SIG-M5 treated with dmso at 0.1 percent for 504 hours (cell line): ENCODE data around the gene ZNF488.

Source experiments
- DNase-seq: peaks from one replicate; lab custom pipeline; 2025; ENCODE audit not compliant: unreplicated experiment; lab: John Stamatoyannopoulos, UW

Gene ZNF488

DNA sequence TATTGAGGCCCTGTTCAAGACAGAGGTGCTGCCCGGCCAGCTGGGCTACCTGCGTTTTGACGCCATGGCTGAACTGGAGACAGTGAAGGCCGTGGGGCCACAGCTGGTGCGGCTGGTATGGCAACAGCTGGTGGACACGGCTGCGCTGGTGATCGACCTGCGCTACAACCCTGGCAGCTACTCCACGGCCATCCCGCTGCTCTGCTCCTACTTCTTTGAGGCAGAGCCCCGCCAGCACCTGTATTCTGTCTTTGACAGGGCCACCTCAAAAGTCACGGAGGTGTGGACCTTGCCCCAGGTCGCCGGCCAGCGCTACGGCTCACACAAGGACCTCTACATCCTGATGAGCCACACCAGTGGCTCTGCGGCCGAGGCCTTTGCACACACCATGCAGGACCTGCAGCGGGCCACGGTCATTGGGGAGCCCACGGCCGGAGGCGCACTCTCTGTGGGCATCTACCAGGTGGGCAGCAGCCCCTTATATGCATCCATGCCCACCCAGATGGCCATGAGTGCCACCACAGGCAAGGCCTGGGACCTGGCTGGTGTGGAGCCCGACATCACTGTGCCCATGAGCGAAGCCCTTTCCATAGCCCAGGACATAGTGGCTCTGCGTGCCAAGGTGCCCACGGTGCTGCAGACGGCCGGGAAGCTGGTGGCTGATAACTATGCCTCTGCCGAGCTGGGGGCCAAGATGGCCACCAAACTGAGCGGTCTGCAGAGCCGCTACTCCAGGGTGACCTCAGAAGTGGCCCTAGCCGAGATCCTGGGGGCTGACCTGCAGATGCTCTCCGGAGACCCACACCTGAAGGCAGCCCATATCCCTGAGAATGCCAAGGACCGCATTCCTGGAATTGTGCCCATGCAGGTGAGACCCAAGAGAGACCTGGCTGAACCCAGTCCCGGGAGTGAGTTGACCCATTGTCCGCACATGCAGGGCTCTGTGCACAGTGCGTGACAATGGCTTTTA lies 33.1 kb downstream of the ZNF488 start:
- no peak for DNase-seq

DNA sequence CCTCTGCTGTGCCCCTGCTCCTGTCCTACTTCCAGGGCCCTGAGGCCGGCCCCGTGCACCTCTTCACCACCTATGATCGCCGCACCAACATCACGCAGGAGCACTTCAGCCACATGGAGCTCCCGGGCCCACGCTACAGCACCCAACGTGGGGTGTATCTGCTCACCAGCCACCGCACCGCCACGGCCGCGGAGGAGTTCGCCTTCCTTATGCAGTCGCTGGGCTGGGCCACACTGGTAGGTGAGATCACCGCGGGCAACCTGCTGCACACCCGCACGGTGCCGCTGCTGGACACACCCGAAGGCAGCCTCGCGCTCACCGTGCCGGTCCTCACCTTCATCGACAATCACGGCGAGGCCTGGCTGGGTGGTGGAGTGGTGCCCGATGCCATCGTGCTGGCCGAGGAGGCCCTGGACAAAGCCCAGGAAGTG lies 34.1 kb downstream of the ZNF488 start:
- no peak for DNase-seq

DNA sequence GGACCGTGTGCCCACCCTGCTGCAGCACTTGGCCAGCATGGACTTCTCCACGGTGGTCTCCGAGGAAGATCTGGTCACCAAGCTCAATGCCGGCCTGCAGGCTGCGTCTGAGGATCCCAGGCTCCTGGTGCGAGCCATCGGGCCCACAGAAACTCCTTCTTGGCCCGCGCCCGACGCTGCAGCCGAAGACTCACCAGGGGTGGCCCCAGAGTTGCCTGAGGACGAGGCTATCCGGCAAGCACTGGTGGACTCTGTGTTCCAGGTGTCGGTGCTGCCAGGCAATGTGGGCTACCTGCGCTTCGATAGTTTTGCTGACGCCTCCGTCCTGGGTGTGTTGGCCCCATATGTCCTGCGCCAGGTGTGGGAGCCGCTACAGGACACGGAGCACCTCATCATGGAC lies 34.6 kb downstream of the ZNF488 start:
- DNase-seq, result no peak

DNA sequence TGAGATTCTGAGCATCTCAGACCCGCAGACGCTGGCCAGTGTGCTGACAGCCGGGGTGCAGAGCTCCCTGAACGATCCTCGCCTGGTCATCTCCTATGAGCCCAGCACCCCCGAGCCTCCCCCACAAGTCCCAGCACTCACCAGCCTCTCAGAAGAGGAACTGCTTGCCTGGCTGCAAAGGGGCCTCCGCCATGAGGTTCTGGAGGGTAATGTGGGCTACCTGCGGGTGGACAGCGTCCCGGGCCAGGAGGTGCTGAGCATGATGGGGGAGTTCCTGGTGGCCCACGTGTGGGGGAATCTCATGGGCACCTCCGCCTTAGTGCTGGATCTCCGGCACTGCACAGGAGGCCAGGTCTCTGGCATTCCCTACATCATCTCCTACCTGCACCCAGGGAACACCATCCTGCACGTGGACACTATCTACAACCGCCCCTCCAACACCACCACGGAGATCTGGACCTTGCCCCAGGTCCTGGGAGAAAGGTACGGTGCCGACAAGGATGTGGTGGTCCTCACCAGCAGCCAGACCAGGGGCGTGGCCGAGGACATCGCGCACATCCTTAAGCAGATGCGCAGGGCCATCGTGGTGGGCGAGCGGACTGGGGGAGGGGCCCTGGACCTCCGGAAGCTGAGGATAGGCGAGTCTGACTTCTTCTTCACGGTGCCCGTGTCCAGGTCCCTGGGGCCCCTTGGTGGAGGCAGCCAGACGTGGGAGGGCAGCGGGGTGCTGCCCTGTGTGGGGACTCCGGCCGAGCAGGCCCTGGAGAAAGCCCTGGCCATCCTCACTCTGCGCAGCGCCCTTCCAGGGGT lies 35.2 kb downstream of the ZNF488 start:
- no peak for DNase-seq

DNA sequence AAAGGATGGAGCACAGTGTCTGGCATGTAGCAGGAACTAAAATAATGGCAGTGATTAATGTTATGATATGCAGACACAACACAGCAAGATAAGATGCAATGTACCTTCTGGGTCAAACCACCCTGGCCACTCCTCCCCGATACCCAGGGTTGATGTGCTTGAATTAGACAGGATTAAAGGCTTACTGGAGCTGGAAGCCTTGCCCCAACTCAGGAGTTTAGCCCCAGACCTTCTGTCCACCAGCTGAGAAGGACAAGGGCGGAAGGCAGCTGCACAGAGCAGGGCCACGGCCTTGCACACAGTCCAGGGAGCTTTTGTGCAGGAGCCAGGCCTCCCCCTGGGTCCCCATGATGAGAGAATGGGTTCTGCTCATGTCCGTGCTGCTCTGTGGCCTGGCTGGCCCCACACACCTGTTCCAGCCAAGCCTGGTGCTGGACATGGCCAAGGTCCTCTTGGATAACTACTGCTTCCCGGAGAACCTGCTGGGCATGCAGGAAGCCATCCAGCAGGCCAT lies 35.9 kb downstream of the ZNF488 start, which contains the start of gene RBP3:
Gene RBP3 (plus strand): TSS at position 226 of the 514 bp plus-strand sequence. CDS start 122 bp downstream, at position 348.
- no peak for DNase-seq

DNA sequence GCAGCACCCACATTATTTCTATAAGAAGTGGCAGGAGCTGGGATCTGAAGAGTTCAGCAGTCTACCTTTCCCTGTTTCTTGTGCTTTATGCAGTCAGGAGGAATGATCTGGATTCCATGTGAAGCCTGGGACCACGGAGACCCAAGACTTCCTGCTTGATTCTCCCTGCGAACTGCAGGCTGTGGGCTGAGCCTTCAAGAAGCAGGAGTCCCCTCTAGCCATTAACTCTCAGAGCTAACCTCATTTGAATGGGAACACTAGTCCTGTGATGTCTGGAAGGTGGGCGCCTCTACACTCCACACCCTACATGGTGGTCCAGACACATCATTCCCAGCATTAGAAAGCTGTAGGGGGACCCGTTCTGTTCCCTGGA lies 36.8 kb downstream of the ZNF488 start:
- DNase-seq, result no peak

DNA sequence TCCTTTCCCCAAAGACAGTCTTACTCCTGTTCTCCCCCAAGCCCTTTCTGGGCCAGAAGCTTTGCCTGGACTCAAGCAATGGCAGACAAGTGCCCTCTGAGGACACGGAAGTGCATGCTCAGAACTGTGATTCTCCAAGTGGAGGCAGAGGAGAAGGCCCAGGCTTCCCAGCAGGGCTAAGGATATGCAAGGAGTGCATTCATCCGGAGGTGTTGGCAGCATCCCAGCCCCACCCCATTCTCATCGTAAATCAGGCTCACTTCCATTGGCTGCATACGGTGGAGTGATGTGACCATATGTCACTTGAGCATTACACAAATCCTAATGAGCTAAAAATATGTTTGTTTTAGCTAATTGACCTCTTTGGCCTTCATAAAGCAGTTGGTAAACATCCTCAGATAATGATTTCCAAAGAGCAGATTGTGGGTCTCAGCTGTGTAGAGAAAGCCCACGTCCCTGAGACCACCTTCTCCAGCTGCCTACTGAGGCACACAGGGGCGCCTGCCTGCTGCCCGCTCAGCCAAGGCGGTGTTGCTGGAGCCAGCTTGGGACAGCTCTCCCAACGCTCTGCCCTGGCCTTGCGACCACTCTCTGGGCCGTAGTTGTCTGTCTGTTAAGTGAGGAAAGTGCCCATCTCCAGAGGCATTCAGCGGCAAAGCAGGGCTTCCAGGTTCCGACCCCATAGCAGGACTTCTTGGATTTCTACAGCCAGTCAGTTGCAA lies 37.4 kb downstream of the ZNF488 start:
- no peak for DNase-seq

DNA sequence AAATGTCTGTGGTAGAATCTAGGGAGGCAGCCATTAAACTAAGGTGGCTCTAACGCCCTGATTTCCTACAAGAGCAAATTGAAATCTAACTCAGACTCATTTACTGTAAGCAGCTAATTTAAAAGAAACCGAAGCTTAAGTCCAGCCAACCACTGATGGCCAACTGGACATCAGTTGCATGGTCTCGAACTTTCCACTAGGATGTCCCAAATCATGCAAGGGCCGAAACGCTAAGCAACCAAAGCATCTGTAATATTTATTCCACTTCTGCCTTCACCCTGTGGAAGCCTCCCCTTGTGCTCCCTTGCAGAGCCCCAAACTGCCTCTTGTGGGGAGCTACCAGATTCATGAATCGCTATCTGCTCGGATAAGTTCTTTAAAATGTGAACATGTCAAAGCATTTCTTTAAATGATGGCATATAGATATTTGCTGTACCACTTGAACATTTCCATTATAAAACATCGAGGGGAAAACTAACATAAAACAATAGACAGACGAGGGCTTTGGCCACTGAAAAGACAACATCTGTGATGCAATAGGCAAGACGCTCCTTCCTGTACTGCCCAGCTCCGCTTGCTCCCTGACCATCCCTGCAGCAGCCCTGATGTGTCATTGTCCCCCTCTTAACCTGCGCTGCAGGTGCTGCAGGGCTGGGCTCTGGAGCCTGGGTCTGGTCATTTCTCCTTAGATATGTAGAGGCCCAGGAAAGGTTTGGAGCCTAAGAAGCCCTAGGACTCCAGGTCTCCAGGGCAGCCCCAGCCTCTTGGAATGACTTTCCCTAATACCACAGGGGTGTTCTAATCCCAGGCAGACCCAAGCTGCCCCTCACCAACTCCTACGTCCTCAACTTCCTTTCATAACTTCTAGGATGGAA lies 38.9 kb downstream of the ZNF488 start:
- DNase-seq, result no peak

DNA sequence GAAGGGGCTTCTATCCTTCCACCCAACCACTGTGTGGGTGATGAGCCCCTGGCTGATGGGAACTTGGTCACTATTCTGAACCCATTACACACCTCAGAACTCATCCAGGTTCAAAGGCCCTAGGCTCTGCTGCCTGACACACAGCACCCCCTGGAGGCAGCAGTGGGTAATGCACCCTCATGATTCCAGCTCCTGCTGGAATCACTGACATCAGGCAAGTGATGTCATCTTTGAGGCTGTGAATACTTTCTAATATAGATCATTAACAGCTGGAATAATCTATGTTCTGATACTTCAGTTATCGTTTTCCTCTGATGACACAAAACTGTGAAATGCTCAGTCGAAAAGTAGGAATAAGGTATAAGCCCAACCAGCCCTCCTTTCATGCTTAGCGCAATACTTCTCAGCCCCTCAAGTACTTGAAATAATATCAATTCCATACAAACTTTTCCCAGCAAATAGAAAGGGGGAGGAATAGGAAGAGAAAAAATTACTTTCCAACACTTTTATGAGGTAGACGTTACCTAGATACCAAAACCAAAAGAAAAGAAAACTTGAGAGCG lies 43.4 kb downstream of the ZNF488 start:
- DNase-seq, result peak; percentile 42

DNA sequence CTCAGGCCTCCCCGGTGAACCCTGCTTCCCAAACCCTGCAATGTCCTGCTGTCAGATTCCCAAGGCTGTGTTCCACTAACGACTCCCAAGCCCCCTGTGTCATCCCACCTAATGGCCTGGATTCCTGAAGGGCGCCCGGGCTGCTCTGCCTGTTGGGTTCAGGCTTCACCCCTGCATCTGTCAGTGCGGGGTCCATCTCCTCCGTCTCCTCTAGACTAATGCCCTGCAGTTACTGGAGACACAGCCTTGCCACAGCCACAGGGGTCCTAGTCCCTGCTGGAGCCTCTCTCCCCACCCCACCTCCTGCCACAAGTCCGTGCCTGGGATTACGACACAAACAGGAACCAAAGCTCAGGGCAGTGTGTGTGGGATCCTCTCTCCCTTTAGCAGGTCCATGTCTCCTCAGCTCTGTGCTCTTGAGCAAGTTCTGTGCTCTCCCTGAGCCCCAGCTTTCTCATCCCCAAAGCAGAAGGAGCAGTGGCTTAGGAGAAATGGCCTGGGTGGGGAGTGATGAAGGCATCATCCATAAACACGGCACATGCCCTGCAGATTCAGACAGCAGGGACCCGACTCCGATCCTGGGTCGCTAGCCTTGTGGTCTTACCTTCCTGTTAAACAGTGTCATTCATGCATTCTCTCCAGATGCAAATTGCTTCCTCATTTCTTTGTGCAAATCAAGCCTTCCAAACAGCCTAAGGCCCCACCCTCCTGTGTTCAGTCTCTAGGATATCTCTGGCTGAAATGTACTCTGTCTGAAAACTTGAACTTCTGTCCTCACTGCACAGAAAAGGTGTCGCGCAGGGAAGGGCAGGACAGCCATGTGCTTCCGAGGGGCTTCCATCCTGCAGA lies 44.1 kb downstream of the ZNF488 start:
- peak; percentile 48 for DNase-seq

DNA sequence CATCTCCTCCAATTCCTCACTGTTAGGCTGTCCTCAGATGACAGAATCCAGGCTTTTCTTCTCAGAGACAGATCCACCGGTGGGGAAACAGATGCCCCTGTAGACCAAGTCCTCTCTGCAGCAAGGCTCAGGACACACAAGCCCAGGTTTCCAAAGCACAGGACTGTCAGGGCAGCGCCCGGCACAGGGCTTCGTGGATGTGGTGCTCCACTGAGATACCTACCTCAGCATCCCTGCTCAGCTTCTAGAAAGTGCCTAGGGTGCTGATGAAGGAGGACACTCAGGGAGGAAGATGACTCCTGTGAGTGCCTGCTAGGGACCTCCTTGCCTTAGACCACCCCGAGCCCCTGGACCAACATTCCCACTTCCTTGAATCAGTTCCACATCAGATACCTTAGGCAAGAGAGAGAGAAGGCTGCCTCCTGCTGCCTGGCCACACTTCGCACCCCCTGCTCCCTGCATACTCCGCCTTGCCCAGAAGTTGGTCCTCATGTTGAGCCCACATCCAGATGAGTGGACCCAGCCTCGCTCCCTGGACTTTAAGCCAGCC lies 44.8 kb downstream of the ZNF488 start:
- no peak for DNase-seq

DNA sequence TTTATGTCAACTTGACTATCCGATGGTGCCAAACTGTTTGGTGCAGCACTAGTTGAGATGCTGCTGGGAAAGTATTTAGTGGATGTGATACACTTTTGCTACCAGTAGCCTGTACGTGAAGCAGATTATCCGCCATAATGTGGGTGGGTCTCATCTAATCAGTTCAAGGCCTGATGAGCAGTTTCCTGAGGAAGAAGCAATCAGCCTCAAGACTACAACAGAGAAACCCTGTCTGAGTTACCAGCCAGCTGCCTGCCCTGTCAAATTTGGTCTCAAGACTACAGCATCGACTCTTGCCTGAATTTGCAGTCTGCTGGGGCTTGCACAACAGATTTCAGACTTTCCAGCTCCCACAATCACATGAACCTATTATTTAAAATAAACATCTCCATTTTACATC lies 46.8 kb downstream of the ZNF488 start:
- no peak for DNase-seq

DNA sequence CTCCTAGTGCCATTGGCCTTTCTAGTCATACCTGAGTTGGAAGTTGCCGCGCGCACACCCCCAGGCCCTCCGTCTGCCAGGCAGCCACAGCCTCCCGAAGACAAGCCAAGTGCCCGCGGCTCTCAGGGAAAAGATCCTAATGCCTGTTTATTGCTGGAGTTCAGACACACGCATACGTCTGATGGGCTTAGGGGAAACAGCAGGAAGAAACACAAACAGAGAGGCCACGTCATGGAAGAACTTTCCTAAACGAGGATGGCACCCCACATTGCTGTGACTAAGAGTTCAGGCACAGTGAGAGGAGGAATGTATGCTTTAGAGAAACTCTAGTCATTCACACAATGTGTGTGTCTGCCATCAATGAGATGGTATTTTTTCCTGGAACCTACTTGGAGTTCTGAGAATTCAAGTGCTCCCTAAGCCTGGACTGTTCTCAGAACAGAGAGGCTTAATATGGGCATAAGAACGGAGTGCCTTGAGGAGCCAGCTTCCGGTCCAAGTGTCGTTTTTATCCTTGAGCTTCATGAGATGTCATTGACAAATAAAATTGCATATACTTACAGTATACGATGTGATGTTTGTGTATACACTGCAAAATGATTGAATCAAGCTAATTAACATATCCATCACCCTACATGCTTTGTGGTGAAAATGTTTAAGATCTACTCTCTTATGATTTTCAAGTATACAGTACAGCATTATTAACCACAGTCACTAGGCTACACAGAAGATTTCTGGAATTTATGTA lies 47.5 kb downstream of the ZNF488 start:
- DNase-seq, result no peak

DNA sequence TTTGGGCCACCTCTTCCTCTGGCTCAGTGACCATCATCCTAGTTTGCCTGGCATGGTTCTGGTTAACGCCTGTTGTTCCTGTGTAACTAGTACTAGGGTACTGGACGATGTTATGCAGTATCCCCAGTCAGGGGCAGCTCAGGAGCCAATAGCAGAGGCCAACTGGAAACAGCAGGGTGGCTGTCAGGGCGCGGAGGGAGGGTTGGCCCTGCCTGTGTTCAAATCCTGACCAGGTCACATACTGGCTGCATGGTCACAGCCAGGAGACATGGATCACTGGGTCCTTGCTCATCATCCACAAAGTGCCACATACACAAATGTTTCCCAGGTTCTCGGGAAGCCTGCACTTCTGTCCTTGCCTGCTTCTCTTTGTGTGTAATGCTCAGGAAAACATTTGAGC lies 48.2 kb downstream of the ZNF488 start:
- DNase-seq, result no peak

DNA sequence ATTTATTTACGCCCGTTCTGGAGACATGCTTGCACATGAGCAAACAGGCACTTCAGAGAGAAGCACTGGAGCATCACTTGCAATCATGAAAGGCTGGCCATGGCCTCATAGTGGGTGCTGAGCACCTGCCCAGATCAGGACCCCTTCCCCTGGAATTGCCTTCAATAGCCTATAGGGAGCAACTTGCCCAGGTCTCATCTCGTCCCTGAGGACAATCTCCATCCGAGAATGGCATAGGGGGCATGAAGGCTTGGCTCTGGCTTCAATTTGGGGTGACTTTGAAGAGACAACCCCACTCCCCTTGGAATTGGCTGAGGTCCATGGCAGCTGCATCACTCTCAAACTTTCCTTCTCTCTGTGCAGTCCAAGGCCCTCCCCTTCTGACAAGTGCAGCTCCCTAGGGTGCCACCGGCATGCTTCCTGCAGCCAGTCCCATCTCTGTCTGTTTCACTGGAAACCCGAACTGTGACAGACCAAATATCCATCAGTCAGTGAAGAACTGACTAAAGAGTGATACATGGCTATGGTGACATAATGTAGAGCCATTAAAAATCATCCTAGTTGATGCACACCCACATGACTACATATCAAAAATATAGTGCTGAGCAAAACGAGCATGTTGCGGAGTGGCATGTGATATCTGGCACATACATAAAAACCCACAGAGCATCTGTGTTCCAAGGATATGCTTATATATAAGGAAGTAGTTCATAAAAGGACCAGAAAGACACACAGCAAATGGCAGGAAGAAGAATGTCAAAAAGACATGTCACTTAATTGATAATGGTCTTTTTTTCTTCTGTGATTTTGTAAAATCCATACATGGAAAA lies 49.4 kb downstream of the ZNF488 start:
- no peak for DNase-seq

DNA sequence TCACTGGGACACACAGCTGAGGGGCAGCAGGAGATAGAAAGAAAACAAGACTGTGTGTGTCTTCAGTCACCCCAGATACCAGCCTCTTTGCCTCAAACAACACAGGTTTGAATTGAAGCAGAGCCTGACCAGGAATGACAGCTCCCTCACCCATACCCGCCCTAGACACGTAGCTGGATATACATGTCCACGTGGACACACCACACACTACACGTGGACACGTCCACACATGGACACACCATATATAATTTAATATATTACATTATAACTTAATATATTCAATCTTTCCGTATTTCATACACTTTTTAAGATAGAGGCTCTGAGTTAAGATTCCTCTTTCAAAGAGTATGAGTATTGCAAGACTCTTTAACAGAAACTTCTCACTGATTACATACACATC lies 50.6 kb downstream of the ZNF488 start:
- DNase-seq, result no peak

DNA sequence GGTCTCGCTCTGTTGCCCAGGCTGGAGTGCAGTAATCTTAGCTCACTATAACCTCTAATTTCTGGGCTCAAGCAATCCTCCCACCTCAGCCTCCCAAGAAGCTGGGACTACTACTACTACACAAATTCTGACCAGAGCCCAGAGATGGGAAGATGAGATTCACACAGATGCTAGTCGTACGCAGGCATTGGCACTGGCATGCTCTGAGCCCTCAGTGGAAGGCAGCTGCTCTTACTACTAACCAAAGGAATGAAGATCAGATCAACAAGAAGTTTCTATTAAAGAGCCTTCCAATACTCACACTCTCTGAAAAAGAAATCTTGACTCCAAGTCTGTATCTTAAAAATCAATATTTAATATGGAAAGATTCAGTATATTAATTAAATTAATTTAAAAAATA lies 51.1 kb downstream of the ZNF488 start:
- no peak for DNase-seq
